NCI-H2196 (cell line): Measurements from ENCODE around the gene MAPK8IP1.

Experiments used
- DNase-seq: peaks from one replicate; lab custom pipeline; 2025; ENCODE audit not compliant: unreplicated experiment; lab: John Stamatoyannopoulos, UW

The MAPK8IP1 gene

GRCh38 chr11:45907911-45908370 is 22.5 kb downstream of the MAPK8IP1 start:
- DNase-seq, result no peak

- DNase-seq, result no peak
Observed at GRCh38 chr11:45909594-45910475, 24.4 kb downstream of the MAPK8IP1 start.

GRCh38 chr11:45910623-45911022 is 25.2 kb downstream of the MAPK8IP1 start:
- no peak for DNase-seq

- peak; percentile 25 for DNase-seq
Observed at GRCh38 chr11:45913514-45913913, 28.1 kb downstream of the MAPK8IP1 start.

- no peak for DNase-seq
Observed at GRCh38 chr11:45913942-45914635, 28.6 kb downstream of the MAPK8IP1 start.

- DNase-seq, result no peak
Observed at GRCh38 chr11:45915446-45915845, 30.0 kb downstream of the MAPK8IP1 start.

- no peak for DNase-seq
Observed at GRCh38 chr11:45917286-45917622, 31.8 kb downstream of the MAPK8IP1 start.

GRCh38 chr11:45917623-45918330 is 32.3 kb downstream of the MAPK8IP1 start, which contains the start of gene PEX16:
PEX16 (minus strand) TSS chr11:45917877; CDS start chr11:45917811, 66 bp downstream.
- DNase-seq, result peak; percentile 98

GRCh38 chr11:45918331-45918941 is 33.0 kb downstream of the MAPK8IP1 start:
- peak; percentile 75 for DNase-seq

GRCh38 chr11:45918962-45919675 is 33.7 kb downstream of the MAPK8IP1 start:
- DNase-seq, result no peak

GRCh38 chr11:45919806-45920530 is 34.5 kb downstream of the MAPK8IP1 start:
- DNase-seq, result no peak

- DNase-seq, result no peak
Observed at GRCh38 chr11:45920531-45921477, 35.4 kb downstream of the MAPK8IP1 start.

- DNase-seq, result peak; percentile 91
Observed at GRCh38 chr11:45921561-45922424, 36.3 kb downstream of the MAPK8IP1 start.

GRCh38 chr11:45922425-45923082 is 37.1 kb downstream of the MAPK8IP1 start, which contains the start of gene LARGE2:
LARGE2 (plus strand) TSS chr11:45922656; CDS start chr11:45922883, 227 bp downstream.
- peak; percentile 78 for DNase-seq

GRCh38 chr11:45924036-45924915 is 38.8 kb downstream of the MAPK8IP1 start:
- DNase-seq, result no peak

GRCh38 chr11:45924927-45925326 is 39.5 kb downstream of the MAPK8IP1 start:
- no peak for DNase-seq
